ENCODE measurements around the gene TMCO1.
"Not testable (repeated sequence)": the region's sequence is repeated elsewhere in the genome, so short reads cannot be mapped to it uniquely, and the experiment has no call there.

TMCO1 gene, protein sequence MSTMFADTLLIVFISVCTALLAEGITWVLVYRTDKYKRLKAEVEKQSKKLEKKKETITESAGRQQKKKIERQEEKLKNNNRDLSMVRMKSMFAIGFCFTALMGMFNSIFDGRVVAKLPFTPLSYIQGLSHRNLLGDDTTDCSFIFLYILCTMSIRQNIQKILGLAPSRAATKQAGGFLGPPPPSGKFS

DNA sequence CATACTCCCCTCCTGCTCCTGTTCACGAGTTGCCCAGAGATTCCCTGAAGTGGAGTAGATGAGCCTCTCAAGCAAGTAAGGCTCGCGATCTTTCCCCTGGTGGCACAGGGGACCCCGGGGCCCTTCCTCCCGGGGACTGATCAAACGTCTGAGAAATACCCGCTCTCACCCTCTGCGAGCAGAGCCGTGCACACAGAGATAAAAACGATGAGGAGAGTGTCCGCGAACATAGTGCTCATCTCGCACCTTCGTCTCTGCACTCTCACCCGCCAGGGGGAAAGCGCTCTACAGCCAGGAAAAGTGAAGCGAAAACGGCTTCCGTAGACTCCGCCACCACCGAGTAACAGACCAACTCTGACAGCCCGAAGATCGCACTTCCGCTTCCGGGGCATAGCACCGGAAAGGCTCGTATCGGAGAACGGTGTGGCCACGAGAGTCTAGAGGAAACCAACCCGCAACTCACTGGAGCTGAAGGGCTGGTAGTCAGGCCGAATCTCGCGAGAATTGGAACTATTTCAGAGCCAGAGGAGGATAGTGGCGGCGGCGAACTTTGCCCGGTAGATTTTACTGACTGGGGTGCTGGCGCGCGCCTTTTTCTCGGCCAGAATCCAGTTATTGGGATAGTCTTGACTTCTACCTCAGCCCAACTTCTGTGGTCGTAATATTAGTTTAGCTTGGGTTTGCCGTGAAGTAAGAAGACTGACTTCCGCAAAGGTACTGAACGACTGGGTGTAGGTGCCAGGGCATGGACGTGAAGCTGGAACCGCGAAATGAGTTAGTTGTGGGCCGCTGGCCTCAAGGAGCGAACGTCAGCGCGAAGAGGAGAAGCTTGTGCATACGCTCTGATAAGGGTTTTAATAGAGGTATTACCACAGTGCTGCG is at the start of gene TMCO1:
TMCO1 (minus strand) TSS at position 356 of the 882 bp plus-strand sequence; CDS start at position 239, 117 bp downstream.
- DNase-seq = peak; percentile 99

DNA sequence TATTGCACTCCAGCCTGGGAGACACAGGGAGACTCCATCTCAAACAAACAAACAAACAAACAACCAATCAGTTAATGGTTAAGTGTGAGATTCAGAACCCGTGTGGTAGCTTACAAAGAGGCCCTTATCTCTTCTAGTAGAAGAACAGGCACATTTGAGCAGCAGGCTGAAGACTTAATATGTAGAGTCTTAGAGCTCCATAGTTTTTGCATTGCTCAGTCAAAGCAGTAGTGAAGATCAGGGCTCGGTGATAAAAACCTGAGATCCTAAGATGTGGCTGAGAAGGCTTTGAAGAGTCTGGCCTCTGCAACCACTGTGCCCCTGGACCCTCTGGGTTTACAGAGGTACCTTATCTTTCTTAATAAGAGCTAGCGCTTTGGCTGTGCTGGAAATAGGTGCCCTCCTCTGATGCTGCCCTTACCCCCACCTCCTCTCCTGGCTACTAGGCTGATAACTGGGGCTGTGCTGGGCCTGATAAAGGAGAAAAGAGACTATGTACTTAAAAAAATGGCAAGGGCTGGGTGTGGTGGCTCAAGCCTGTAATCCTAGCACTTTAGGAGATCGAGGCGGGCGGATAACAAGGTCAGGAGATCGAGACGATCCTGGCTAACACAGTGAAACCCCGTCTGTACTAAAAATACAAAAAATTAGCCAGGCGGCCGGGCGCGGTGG is 48.3 kb upstream of the TMCO1 start:
- DNase-seq = no peak

DNA sequence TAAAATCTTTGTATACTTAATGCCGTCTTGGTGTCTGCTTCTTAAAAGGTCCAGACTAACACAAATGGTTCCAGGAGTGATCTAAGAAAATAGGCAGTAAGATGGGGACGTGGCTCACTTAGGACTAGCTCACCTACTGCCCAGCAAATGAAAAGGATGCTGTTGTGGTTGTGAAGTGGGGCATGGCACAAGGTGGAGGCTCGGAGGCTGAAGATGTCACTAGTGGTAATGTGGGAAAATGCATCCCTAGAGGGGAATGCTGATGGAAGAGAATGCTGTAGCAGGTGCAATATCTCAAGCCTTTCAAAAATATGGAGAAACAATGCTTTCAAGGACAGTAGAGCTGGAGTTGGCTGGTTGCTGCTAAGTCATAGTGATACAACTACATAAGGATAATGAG is 47.5 kb upstream of the TMCO1 start:
- DNase-seq = no peak

DNA sequence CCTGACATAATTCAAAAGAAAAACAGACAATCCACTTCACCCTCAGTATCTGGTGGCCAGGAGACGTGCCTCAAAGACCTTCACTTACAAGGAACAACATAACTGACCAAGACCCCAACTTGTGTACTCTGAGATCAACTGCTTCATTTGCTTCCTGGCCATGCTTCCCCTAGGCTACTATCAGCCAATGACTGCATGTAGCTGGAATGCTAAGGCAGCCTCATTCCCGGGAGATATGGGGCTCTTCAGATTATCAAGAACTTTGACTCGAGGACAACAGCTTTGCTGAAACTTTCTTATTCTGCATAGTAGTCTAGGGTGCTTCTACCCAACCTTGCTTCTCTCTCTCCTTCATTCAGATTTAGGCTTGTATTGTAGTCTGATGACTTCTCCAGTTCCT is 47.1 kb upstream of the TMCO1 start:
- no peak for DNase-seq

DNA sequence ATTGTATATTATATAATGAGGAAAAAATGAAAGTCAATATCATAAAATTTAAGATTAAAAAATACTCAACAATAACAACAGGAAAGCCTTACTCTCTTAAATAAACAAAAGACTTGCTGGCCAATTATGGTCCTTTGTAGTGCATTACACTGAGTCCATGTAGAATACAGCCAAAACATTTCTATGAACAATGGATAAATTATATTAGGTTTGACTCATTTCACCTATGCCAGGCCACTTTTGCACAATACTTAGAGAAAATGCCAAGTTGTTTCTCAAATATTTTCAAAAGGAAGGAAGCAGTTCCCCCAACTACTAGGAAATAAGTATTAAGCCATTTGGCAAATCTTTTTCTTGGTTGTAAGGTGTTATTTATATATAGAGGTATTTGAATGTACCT is 38.9 kb upstream of the TMCO1 start:
- DNase-seq = no peak

DNA sequence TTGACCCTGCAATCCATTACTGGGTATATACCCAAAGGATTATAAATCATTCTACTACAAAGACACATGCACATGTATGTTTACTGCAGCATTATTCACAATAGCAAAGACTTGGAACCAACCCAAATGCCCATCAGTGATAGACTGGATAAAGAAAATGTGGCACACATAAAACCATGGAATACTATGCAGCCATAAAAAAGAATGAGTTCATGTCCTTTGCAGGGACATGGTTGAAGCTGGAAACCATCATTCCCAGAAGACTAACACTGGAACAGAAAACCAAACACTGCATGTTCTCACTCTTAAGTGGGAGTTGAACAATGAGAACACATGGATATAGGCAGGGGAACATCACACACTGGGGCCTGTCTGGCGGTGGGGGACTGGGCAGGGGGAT is 35.8 kb upstream of the TMCO1 start:
- not testable (repeated sequence) for DNase-seq

DNA sequence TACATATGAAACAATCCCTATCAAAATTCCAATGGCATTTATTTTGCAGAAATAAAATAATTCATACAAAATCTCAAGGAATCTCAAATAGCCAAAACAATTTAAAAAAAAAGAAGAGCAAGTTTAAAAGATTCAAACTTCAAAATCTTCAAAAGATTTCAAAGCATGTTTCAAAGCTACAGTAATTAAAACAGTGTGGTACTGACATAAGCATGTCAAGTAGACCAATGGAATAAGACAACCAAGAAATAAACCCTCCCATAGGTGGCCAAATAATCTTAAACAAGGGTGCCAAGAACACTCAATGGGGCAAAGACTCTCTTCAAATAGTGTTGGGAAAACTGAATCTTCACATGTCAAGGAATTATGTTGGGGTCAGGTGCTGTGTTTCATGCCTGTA is 30.7 kb upstream of the TMCO1 start:
- DNase-seq = no peak

DNA sequence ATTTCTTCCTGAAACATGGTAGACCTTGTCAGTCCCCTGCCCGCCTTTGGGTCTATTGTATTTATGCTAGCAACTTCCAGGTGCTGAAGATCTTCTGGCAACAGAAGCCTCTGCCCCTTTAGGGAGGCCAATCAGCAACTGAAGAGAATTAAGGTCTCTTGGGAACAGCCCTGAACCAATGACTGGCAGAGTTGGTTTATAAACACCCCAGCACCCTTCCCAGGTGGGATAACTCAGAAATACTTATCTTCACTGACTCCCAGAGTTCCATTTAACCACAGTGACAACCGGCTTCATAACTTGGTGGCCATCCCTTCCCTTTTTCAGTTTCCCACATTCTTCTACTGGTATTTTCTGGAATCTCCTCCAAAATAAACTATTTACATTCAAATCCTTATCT is 27.2 kb upstream of the TMCO1 start:
- no peak for DNase-seq

DNA sequence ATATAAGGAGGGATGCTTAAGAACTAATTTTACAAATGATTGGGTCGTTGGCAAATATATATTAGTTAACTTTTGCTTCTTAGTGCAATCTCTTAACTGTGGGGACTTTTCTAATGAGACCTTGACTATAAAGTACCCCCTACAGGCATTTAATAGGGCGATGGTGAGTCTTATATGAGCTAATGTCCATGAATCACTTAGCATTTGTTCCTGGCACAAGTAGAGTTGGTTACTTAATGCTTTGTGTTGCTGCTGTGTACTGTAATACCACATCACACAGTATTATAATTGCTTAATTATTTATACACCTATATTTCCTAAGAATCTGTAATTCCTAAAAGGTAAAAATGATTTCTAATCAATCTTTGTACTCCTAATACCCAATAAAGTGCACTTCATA is 25.3 kb upstream of the TMCO1 start:
- no peak for DNase-seq

DNA sequence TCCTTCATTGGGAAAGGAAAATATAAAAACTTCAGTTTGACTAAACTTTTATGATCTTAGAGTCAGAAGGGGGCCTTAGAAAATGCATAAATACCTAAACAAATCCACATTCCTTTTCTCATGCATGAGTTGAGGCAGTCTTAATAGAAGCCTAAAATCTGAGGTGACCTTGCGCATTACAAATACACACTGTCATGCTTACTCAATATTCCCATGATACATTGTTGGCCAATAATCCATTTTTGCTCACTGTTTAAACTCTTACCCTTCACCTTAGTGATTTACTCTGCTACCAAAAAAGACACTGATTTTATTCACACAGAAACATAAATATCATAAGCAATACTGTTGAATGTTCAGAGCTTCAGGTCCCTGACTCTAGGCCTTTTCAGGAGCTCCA is 19.1 kb upstream of the TMCO1 start:
- DNase-seq = no peak

DNA sequence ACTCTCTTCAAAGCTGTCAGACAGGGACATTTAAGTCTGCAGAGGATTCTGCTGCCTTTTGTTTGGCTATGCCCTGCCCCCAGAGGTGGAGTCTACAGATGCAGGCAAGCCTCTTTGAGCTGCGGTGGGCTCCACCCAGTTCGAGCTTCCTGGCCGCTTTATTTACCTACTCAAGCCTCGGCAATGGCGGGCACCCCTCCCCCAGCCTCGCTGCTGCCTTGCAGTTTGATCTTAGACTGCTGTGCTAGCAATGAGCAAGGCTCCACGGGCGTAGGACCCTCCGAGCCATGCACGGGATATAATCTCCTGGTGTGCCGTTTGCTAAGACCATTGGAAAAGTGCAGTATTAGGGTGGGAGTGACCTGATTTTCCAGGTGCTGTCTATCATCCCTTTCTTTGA is 14.9 kb upstream of the TMCO1 start:
- not testable (repeated sequence) for DNase-seq

DNA sequence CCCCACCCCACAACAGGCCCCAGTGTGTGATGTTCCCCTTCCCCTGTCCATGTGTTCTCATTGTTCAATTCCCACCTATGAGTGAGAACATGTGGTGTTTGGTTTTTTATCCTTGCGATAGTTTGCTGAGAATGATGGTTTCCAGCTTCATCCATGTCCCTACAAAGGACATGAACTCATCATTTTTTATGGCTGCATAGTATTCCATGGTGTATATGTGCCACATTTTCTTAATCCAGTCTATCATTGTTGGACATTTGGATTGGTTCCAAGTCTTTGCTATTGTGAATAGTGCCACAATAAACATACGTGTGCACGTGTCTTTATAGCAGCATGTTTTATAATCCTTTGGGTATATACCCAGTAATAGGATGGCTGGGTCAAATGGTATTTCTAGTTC is 9.5 kb upstream of the TMCO1 start:
- not testable (repeated sequence) for DNase-seq

DNA sequence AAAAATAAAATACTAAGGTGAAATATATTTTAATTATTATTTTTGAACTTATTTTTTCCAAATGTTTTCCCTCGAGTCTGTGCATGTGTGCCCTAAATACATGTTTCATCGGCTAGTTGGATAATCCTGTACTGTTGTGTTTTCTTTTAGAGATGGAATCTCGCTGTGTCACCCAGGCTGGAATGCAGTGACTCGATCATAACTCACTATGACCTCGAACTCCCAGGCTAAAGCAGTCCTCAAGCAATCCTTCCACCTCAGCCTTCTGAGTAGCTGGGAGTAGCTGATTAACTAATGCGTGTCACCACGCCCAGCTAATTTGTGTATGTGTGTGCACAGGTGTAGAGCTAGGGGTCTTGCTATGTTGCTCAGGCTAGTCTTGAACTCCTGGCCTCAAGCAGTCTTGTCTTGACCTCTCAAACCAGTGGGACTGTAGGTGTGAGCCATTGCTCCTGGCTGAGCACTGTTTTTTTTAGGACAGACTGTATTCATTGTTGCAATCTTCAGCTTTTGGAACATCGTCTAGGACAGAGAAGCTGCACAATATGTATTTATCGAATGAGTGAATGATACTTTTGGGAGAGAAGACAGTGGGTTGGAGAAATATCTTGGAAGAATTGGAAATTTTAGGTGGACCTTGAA is 4.8 kb upstream of the TMCO1 start:
- DNase-seq = no peak

DNA sequence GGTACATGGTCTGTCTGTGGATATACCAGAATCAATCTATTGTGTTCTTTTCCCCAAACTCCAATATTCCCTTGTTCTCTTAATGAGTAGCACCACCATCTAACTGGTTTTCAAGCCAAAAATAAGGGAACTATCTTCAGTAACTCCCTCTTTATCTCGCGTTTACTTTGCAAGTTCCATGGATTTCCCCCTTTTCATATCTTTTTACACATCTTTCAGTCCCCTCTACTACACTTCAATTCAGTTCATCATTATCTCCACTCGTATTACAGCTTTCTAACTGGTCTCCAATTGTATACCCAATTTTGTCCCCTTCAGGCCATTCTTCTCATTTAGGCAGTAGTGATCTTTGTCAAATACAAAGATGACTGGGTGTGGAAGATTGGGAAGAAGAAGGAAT is 4.1 kb upstream of the TMCO1 start:
- no peak for DNase-seq

DNA sequence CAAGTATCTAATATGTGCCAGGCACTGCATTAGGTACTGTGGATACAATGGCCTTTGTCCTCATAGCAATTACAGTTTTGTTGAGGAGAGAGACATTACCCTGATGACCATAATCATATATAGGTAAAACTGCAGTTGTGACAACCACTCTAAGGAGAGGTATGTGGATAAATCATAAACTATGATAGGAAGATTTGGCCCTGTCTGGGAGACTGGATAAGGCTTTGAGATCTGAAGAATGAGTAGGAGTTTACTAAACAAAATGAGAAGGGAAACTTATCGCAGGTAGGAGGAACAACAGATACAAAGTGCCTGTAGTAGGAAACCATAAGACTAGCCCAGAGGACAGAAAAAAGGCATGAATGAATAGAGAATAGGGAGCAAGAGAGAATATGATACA is 4.4 kb downstream of the TMCO1 start:
- DNase-seq = no peak

DNA sequence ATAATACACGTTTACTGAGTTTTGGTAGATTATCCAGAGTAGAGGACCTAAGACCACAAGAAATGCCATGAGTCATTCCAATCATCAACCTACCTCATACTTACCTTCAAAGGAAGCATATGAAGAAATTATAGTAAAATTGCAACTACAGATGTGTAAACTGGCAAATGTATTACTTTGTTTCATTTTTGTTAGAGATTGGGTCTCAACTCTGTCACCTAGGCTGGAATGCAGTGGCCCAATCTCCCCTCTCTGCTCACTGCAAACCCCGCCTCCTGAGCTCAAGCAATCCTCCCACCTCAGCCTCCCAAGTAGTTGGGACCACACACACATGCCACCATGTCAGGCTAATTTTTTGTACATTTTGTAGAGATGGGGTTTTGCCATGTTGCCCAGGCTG is 5.2 kb downstream of the TMCO1 start:
- DNase-seq = no peak

DNA sequence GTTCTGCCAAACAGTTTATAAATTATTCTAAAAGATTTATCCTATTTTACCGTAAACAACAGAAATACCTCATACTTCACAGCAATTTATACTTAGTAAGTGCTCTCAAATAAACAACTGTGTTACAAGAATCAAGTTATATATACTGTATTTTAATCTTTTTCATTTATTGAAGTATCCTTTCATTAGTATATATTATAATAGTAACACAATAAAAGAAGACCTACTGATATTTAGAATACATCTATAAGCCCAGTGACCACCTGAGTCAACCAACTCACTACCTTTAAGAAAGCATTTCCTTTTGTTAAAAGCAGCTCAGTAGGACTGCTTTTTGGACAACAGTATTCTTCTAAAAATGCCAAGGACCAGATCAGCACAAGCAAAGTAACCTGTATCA is 5.9 kb downstream of the TMCO1 start:
- DNase-seq = no peak

DNA sequence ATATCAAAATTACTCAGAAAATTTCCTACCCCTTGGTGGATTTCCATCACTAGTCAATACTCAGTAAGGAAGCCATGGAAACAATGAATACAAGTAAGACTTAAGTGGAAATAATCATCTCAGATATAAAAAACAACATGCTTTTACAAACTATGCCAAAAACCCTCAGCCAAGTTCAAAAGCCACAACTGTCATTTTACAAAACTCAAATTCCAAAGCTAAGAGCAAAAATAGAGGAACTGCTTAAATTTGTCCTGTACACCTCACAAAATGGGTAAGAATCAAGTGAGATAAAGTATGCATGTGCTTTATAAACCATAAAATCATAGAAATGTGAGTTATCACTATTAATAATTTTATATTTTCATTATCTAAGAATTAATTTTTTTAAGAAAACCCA is 9.6 kb downstream of the TMCO1 start:
- no peak for DNase-seq

DNA sequence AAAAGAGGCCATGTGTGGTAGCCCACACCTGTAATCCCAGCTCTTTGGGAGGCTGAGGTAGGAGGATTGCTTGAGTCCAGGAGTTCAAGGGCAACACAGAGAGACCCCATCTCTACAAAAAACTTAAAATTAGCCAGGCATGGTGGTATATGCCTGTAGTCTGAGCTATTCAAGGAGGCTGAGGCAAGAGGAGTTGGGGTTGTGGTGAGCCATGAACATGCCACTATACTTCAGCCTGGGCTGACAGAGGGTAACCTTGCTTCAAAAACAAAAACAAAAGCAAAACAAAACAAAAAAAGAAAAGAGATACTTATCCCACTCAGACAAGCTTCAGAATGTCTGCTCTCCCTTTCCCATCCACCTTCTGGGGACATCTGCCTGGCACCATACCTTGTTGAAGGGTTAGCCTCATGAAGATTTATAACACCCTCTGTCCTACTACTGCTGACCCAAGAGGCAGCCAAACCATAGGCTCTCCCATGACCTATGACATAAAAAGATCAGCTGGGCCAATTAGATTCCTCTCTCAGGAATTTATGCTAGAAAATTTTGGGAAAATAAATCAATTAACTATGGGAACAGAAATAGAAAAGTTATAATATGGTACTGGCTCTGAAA is 13.2 kb downstream of the TMCO1 start:
- no peak for DNase-seq

DNA sequence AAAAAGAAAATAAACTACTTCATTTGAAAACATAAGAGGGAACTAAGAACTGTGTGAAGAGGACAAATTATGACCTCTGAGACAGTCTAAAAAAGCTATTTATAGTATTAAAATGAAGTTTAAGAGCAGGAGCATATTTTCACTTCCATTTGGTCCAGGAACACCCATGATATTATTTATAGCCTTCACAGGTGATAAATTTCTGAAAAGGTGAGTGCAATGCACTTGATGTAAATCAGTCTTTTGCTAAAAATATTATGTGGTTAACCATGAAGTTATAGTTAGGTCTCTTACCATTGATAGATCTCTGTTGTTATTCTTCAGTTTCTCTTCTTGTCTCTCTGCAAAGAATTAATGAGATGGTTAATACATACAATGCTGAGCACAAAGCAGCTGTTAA is 14.7 kb downstream of the TMCO1 start:
- DNase-seq = no peak

DNA sequence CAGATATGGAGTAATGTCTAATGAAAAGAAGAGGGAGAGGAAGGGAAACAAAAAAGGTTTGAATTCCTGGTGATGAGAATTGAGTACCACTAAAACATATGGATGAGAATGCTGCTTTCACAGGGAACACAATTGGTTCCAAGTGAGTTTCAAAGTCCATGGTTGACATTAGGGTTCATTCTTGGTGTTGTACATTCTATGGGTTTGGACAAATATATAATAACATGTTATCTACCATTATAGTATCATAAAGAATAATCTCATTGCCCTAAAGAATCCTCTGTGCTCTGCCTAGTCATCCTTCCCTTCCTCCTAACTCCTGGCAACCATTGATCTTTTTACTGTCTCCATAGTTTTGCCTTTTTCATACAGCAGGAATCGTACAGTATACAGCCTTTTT is 20.1 kb downstream of the TMCO1 start:
- DNase-seq = no peak

DNA sequence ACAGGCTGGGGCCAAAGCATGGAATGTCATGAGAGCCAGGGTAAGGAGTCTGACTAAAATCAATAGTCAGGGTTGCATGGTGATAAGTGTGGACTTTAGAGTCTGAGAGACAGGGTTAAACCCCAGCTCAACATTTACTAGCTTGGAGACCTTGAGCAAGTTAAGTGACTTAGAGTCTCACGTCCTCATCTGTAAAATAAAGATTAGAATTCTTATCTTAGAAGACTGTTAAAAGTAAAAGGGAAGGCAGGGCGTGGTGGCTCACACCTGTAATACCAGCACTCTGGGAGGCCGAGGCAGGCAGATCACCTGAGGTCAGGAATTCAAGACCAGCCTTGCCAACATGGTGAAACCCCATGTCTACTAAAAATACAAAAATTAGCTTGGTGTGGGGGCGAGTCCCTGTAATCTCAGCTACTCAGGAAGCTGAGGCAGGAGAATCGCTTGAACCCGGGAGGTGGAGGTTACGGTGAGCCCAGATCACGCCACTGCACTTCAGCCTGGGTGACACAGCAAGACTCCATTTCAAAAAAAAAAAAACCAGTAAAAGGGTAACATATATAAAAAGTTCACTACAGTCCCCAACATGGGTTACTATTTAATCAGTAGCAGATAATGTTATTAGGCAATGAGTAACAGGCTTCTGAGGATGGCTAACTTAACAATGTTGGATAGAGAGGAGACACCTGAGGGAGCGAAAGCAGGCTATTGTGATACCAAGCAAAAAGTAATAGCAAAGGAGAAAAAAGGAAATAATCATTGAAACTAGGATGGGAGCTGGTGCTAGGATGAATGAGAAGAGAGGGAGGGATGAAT is 20.8 kb downstream of the TMCO1 start:
- no peak for DNase-seq
